ENCODE results near the gene FERMT3.

Gene FERMT3

DNA sequence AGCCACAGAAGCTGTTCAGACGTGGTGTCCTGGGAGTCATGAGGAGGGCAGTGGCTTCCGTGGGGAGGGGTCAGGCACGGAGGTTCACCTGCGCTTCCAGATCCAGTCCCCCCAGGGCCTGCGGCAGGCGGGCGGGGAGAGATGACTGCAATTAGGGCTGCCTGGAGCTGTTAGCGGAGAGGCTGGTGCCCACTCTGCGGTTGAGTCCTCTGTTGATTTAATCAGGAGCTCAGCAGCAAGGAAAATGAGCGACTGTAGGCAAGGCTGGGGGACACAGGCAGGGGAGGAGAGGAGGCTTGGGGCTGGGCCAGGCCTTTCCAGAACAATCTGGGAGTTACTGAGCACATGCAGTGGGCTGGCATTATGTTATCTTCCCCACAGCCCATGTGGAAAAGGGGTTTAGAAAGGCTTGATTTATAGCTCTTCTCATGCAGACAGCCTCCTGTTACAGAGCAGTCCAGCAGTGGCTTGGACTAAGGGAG lies 57.9 kb downstream of the FERMT3 start:
- no peak for DNase-seq (ENCODE audit: low read depth in 2 of 2)

DNA sequence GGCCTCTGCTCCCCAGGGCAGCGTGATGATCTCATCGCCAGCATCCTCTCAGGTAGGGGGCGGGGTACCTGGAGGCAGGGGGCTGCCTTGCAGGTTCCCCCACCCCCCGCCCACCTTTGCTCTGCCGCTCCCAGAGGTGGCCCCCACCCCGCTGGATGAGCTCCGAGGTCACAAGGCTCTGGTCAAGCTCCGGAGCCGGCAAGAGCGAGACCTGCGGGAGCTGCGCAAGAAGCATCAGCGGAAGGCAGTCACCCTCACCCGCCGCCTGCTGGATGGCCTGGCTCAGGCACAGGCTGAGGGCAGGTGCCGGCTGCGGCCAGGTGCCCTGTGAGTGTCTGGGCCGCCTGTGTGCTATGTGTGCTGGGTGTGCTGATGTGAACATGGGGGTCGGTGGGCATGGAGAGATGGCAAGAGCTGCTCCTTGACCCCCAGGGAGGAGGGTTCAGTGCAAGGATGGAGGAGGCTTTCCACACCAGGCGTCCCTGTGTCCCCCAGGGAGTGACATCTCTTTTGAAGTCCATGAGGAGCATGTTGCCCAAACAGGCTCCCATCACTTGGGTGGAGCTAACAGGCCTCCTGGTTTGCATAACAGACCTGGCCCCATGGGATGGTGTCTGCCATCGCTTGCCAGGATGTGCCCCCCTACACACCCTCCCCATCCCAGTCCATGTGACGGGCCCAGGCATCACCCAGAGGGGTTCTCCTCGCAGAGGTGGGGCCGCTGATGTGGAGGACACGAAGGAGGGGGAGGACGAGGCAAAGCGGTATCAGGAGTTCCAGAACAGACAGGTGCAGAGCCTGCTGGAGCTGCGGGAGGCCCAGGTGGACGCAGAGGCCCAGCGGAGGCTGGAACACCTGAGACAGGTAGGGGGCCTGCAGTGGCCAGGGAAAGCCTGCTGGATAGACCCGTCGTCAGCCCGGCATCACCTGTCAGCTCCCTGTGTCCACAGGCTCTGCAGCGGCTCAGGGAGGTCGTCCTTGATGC lies 58.9 kb downstream of the FERMT3 start:
- DNase-seq (ENCODE audit: low read depth in 2 of 2): no peak

DNA sequence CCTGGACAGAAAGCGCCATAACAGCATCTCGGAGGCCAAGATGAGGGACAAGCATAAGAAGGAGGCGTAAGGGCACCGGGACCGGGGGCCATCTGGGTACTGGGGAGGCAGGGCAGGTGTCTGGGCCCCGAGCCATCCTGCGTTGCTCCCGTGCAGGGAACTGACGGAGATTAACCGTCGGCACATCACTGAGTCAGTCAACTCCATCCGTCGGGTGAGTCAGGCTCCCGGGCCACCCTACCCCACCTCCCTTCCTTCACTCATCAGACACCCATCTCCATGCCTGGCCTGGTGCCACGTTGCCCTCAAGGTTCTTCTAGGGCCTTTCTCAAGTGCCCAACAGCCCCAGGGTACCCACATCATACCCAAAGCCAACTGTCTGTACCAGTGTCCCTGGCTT lies 59.8 kb downstream of the FERMT3 start:
- DNase-seq (ENCODE audit: low read depth in 2 of 2): no peak

DNA sequence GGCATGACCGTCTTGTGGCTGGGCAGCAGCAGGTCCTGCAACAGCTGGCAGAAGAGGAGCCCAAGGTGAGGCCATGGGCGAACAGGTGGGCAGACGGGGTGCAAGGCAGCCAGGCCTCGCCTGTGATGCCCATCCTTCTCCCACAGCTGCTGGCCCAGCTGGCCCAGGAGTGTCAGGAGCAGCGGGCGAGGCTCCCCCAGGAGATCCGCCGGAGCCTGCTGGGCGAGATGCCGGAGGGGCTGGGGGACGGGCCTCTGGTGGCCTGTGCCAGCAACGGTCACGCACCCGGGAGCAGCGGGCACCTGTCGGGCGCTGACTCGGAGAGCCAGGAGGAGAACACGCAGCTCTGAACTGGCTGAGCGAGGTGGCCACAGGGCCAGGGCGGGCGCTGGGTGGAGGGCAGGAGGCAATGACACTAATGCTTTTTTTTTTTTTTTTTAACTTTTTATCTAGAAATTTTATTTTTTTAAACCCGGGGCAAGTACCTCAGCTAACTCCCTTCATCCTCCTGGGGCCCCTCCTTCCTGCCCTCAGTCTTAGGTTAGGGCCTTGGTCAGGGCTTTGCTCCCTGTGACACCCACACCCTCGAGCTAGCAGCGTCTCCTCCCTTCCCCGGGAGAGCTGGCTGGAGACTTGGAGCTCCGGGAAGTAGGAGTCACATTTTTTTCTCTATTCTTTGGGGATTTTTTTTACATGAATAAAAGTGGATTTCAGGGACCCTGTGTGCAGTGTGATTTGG lies 60.9 kb downstream of the FERMT3 start:
- DNase-seq (ENCODE audit: low read depth in 2 of 2): no peak

DNA sequence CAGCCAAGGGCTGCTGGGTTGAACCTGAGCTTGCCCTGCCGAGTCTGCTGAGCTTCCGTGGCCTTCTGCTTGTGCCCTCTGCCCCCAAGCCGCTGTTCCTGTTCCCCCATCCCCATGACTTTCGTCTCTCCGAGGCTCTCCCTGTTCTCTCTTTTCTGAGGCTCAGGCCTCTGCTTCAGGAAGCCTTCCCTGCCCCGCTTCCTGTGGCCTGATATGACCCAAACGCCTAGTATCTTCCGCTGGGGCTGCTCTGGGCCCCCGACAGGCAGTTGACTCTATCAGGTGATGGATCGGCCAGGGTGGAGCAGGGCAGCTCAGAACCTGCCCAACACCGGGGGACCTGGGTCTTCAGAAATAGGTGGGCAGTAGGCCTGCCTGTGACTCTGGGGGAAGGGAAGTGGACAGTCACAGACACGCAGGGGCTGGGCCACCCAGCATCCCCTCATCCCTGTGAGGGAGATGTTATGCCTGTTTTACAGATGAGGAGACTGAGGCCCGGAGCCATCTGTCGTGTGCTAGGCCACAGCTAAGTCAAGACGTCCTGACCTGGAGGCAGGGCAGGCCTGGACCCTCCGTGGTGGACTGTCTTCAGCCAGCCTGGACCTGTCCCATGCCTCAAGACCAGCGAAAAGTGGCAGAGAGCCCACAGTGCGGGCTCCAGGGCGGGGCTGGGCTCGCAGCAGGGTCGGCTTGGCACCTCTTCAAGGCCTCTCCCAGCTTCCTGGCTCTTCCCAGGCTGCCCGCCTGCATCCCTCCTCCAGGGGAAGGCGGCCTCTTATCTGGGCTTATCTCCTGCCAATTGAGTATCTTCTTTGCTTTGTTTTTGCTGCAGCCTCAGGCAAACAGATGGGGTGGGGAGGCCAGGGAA lies 61.7 kb downstream of the FERMT3 start:
- DNase-seq (ENCODE audit: low read depth in 2 of 2): no peak

DNA sequence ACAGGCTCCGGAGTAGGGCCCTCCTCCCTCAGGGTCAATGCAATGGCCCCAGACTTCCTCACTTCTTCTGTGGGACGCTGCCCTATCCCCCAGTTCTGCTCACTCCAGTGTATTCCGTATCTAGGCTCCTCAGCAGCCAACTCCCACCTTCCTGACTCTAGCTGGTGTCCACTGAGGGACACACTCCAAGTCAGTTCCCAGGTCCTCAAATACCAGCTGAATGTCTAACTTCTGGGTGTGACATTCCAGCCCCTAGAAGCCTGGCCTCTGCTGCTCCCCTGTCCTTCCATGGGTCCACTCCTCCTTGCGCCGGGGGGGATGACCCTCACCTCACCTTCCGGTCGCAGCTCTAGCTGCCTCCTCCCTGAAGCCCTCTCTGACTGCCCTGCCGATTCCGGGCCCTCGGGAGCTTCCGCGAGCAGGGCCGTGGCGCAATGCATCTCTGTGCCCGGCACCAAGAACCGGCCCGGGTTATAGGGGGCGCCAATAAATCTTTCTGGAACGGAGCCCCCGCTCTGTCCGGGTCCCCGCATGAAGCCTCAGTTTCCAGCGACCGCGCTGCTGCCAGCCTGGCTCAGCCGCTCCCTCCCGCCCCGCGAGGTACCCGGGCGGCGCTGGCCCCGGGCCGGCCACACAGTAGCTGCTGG lies 62.5 kb downstream of the FERMT3 start:
- DNase-seq (ENCODE audit: low read depth in 2 of 2): no peak

DNA sequence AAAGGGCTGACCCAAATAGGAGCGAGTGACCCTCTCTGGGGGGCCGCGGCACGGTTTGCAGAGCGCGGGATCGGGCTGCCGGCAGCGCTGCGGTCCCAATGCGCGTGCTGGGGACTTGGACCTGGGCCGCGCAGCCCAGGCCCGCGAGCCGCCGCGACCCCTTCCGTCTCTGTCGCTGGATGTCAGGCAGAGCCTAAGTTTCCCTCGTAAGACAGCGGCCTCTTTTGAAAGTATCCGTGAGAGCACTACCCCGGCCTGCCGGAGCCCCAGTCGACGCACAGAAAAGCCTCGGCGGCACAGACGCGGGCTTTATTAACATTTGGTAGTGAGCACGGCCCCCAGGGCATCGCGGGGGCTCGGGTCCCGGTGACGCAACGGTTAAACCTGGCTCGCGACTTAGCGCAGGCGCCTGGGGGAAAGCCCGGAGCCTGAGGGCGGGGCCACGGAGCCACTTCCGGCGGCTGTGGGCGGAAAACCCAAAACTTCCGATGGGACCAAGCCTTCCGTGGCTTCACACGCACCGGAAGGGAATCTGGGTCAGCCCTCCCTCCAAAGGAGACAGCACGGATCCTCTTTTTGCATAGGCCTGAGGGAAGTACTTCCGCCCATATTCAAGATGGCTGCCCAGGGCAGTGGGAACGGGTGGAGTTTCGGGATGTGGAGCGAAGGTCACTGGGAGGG lies 63.2 kb downstream of the FERMT3 start:
- peak; percentile 96 for DNase-seq (ENCODE audit: low read depth in 2 of 2)
